Measurements from ENCODE around the gene PARD6A. TPM values are rescaled to one million over a fixed set of nuclear protein-coding genes. Genes with fewer than 3 reads are reported as not detected.

The PARD6A gene
- polyA plus RNA-seq, 1 donor (not counting 4 experiments of a cell fraction or from before 2014, with no cell fraction given) = 0.20 TPM

- H3K4me3 ChIP-seq (ENCODE audit: control insufficient read depth in 2 of 3, extremely low read depth in 1 of 3, insufficient read depth in 2 of 3, low read depth in 1 of 3, low read length in 3 of 3) = no peak overlapping the region
- no peaks in the 10 kb centered on the region for H3K27me3 ChIP-seq (ENCODE audit: control insufficient read depth, extremely low read depth, insufficient read depth, low read length)
- H3K79me2 ChIP-seq (ENCODE audit: control insufficient read depth, insufficient read depth, low read length) = peaks cover 61% of the 10 kb centered on the region
- DNase-seq (ENCODE audit: low read depth, low spot score) = no peak
- H3K36me3 ChIP-seq (ENCODE audit: control insufficient read depth in 2 of 2, extremely low read depth in 1 of 2, insufficient read depth in 2 of 2, low read length in 2 of 2) = peaks cover 0 to 4% of the 10 kb centered on the region in 2 experiments
- no peak for FAIRE-seq
- dilution Hi-C loops (cut with MboI; ENCODE audit: extremely low pct_ligation_motif_present, low sequenced_read_pairs) = no loop called here
- peaks cover 3% of the 10 kb centered on the region for H4K20me1 ChIP-seq (ENCODE audit: control insufficient read depth, extremely low read depth, insufficient read depth, low read length)
- TF ChIP-seq CTCF (optimal IDR thresholded peaks at IDR 0.05 in 1 of 3, IDR thresholded peaks at IDR 0.05 in 1 of 3, conservative IDR thresholded peaks at IDR 0.05 in 1 of 3; ENCODE audit: extremely low read depth in 1 of 3, insufficient read depth in 2 of 3, low read length in 3 of 3) = no peak
- no peak overlapping the region for H3K4me2 ChIP-seq (ENCODE audit: control insufficient read depth, extremely low read depth, insufficient read depth, low read depth, low read length)
- no peak overlapping the region for H3K27ac ChIP-seq (ENCODE audit: control insufficient read depth, insufficient read depth, low read length)
- no peaks in the 10 kb centered on the region for H3K9me3 ChIP-seq (ENCODE audit: control insufficient read depth, low read depth, low read length)
- H3K9me1 ChIP-seq (ENCODE audit: control insufficient read depth, extremely low read depth, insufficient read depth, low read length) = peaks cover 5% of the 10 kb centered on the region
- H3K4me1 ChIP-seq (ENCODE audit: control insufficient read depth, extremely low read depth, insufficient read depth, low read length) = peaks cover 9% of the 10 kb centered on the region
- no peak overlapping the region for H3K9ac ChIP-seq (ENCODE audit: control insufficient read depth, extremely low read depth, insufficient read depth, low read length)
- H2AFZ ChIP-seq (ENCODE audit: control insufficient read depth, low read length) = no peak overlapping the region
Measured at GRCh38 chr16:67704110-67704509, 43.4 kb downstream of the PARD6A start.

GRCh38 chr16:67707210-67707609, 46.5 kb downstream of the PARD6A start:
- Histone ChIP-seq H3K9me1 (ENCODE audit: control insufficient read depth, extremely low read depth, insufficient read depth, low read length) (peaks cover 5% of the 10 kb centered on the region), H3K79me2 (ENCODE audit: control insufficient read depth, insufficient read depth, low read length) (peaks cover 67% of the 10 kb centered on the region), H3K4me3 (ENCODE audit: control insufficient read depth in 2 of 3, extremely low read depth in 1 of 3, insufficient read depth in 2 of 3, low read depth in 1 of 3, low read length in 3 of 3) (no peak overlapping the region), H3K4me2 (ENCODE audit: control insufficient read depth, extremely low read depth, insufficient read depth, low read depth, low read length) (no peak overlapping the region), H3K9ac (ENCODE audit: control insufficient read depth, extremely low read depth, insufficient read depth, low read length) (no peak overlapping the region), H3K27me3 (ENCODE audit: control insufficient read depth, extremely low read depth, insufficient read depth, low read length) (no peaks in the 10 kb centered on the region), H3K27ac (ENCODE audit: control insufficient read depth, insufficient read depth, low read length) (no peak overlapping the region), H3K9me3 (ENCODE audit: control insufficient read depth, low read depth, low read length) (no peaks in the 10 kb centered on the region), H4K20me1 (ENCODE audit: control insufficient read depth, extremely low read depth, insufficient read depth, low read length) (peaks cover 3% of the 10 kb centered on the region), H2AFZ (ENCODE audit: control insufficient read depth, low read length) (no peak overlapping the region), H3K36me3 (ENCODE audit: control insufficient read depth in 2 of 2, extremely low read depth in 1 of 2, insufficient read depth in 2 of 2, low read length in 2 of 2) (peaks cover 0 to 4% of the 10 kb centered on the region in 2 experiments), H3K4me1 (ENCODE audit: control insufficient read depth, extremely low read depth, insufficient read depth, low read length) (peaks cover 9% of the 10 kb centered on the region)
- TF ChIP-seq EZH2 (IDR thresholded peaks at IDR 0.05; ENCODE audit: low read length) (no peak), CTCF (optimal IDR thresholded peaks at IDR 0.05 in 1 of 3, IDR thresholded peaks at IDR 0.05 in 1 of 3, conservative IDR thresholded peaks at IDR 0.05 in 1 of 3; ENCODE audit: extremely low read depth in 1 of 3, insufficient read depth in 2 of 3, low read length in 3 of 3) (no peak)
- dilution Hi-C loops (cut with MboI; ENCODE audit: extremely low pct_ligation_motif_present, low sequenced_read_pairs) = no loop called here
- DNase-seq (ENCODE audit: low read depth, low spot score) = no peak
- no peak for FAIRE-seq

Measured in keratinocyte (primary cell).